ENCODE results near the gene IDI2.

Gene IDI2

DNA sequence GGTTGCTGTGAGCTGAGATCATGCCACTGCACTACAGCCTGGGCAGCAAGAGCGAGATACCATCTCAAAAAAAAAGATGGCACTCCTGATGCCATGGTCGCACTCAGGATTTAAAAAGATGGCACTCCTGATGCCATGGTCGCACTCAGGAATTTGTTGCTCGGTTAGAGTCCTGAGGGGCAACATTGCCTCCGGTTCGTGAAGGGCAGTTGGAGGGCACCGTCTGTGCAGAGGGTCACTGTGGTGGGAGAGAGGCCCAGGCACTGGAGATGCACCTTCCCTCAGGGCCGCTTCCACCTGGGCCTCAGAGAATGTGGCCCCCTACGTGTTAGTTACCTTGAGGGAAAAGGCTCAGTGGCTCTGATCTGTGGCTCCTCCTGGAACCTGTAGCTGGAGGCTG, 19.1 kb downstream of the IDI2 start:
- no peak overlapping the region for H3K4me3 ChIP-seq (ENCODE audit: low read depth in 1 of 2, low read length in 2 of 2)
- H3K27me3 ChIP-seq (ENCODE audit: low read depth, low read length), result no peaks in the 10 kb centered on the region
- H3K4me1 ChIP-seq (ENCODE audit: control insufficient read depth in 1 of 2, insufficient read depth in 2 of 2, low read length in 2 of 2), result no peaks in the 10 kb centered on the region
- peaks cover 4 to 8% of the 10 kb centered on the region in 2 donors for H3K9me3 ChIP-seq (ENCODE audit: control insufficient read depth in 1 of 2, low read length in 2 of 2)
- no peak overlapping the region for H3K27ac ChIP-seq (ENCODE audit: low read length)
- peaks cover 86 to 100% of the 10 kb centered on the region in 2 donors for H3K36me3 ChIP-seq (ENCODE audit: control insufficient read depth in 1 of 2, insufficient read depth in 2 of 2, low read length in 2 of 2)

DNA sequence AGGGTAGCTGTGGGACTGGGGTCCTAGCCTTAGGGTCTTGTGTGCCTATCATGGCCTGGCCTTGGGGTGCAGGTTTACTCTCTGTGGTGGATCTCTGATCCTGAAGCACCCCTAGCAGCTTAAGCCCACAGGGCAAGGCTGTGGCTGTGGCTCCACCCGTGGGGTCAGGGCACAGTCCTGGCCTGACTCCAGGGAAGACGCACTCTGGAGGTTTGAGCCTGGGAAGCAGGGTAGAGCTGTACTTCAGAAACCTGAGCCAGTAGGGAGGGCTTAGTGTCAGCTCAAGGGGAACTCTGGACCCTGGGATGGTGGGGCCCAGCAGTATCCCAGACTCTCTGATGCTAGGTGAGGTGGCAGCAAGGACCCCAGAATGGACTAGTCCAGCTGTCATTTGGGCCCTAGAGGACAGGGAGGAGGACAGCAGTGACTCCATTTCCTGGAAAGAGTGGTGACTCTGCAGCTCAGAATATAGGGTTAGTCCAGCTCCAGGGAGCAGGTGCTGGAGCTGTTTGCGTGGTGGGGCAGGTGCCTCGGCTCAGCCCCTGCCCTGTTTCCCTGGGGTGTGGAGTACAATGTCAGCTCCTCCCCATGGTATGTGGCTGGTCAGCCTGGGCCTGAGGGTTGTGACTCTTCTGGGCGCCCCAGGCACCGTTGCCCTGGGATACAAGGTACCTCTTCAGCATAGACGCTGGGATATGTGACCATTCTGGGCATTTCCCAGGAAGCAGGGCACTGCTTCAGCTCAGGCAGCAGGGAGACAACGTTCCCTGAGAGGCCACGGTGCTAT, 21.6 kb downstream of the IDI2 start:
- Histone ChIP-seq H3K4me3 (ENCODE audit: low read depth in 1 of 2, low read length in 2 of 2) (no peak overlapping the region), H3K9me3 (ENCODE audit: control insufficient read depth in 1 of 2, low read length in 2 of 2) (peaks cover 4 to 8% of the 10 kb centered on the region in 2 donors), H3K36me3 (ENCODE audit: control insufficient read depth in 1 of 2, insufficient read depth in 2 of 2, low read length in 2 of 2) (peaks cover 73 to 96% of the 10 kb centered on the region in 2 donors), H3K4me1 (ENCODE audit: control insufficient read depth in 1 of 2, insufficient read depth in 2 of 2, low read length in 2 of 2) (no peaks in the 10 kb centered on the region), H3K27ac (ENCODE audit: low read length) (no peak overlapping the region), H3K27me3 (ENCODE audit: low read depth, low read length) (no peaks in the 10 kb centered on the region)

DNA sequence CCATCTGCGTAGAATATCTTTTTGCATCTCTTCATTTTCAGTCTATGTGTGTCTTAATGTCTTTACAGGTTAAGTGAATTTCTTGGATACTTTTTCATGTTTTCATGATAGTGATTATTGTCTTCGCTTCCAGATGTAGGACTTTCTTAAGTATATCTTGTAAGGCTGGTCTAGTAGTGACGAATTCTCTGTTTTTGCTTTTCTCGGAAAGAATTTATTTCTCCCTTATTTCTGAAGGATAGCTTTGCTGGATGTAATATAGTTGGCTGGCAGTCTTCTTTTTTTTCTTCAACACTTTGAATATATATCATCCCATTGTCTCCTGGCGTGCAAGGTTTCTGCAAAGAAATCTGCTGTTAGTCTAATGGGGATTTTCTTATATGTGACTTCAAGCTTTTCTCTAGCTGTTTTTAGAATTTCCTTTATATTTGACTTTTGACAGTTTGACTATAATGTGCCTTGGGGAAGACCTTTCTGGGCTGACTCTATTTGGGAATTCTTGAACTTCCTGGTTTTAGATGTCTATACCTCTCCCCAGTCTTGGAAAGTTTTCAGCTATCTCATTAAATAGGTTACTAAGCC, 23.1 kb downstream of the IDI2 start:
- no peaks in the 10 kb centered on the region for H3K4me1 ChIP-seq (ENCODE audit: control insufficient read depth in 1 of 2, insufficient read depth in 2 of 2, low read length in 2 of 2)
- no peak overlapping the region for H3K4me3 ChIP-seq (ENCODE audit: low read depth in 1 of 2, low read length in 2 of 2)
- no peak overlapping the region for H3K27ac ChIP-seq (ENCODE audit: low read length)
- H3K9me3 ChIP-seq (ENCODE audit: control insufficient read depth in 1 of 2, low read length in 2 of 2), result peaks cover 4 to 8% of the 10 kb centered on the region in 2 donors
- no peaks in the 10 kb centered on the region for H3K27me3 ChIP-seq (ENCODE audit: low read depth, low read length)
- peaks cover 71 to 95% of the 10 kb centered on the region in 2 donors for H3K36me3 ChIP-seq (ENCODE audit: control insufficient read depth in 1 of 2, insufficient read depth in 2 of 2, low read length in 2 of 2)

DNA sequence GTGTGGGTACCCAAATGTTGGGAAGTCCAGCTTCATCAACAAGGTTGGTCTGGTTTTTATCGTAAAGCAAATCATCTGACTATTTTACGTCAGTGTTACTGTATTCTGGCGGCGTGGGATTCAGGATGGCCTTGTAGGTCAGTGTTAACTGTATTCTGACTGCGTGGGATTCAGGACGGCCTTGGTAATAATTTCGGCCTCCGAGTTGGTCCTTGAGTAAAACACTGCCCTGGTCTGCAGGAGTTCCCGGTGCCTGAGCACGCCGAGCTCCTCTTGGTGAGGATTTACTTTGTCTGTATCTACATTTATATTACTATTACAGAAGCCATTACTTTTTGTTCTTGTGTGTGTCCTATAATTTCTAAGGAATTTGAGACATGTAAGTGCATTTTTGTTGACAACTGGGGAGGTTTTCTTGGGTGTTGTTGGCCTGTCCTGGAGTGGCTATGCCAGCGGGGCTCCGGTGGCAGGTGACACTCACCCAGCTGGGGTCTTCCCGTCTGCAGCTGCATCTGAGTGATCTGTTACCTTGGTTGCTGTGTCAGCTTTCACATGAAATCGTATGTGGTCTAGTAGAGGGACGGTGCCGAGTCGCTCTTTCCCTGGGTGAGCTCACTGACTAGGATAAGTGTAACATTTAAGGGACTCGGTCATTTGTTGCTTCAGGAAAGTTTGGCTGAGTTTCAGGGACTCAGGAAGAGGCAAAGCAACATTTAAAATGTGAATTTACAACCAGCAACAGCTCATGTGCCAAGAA, 28.2 kb downstream of the IDI2 start:
- H3K27ac ChIP-seq (ENCODE audit: low read length), result no peak overlapping the region
- no peaks in the 10 kb centered on the region for H3K27me3 ChIP-seq (ENCODE audit: low read depth, low read length)
- H3K9me3 ChIP-seq (ENCODE audit: control insufficient read depth in 1 of 2, low read length in 2 of 2), result peaks cover 3% of the 10 kb centered on the region in 2 donors
- H3K4me3 ChIP-seq (ENCODE audit: low read depth in 1 of 2, low read length in 2 of 2), result no peak overlapping the region
- no peaks in the 10 kb centered on the region for H3K4me1 ChIP-seq (ENCODE audit: control insufficient read depth in 1 of 2, insufficient read depth in 2 of 2, low read length in 2 of 2)
- peaks cover 61 to 87% of the 10 kb centered on the region in 2 donors for H3K36me3 ChIP-seq (ENCODE audit: control insufficient read depth in 1 of 2, insufficient read depth in 2 of 2, low read length in 2 of 2)

DNA sequence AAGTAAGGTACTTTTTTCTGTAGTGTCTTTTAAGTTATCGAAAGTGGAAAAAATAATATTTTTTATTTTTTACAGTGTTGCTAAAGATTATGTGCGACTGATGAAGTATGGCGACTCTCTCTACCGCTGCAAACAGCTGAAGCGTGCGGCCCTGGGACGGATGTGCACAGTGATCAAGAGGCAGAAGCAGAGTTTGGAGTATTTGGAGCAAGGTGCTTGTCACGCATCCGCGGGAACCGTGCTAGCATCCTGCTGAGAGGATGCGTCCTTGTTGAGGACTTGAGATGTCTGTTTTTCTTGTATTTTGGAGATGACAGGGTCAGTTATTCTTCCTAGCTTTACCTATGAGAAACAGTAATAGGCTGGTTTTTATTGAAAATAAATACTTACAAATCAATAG, 29.6 kb downstream of the IDI2 start:
- H3K36me3 ChIP-seq (ENCODE audit: control insufficient read depth in 1 of 2, insufficient read depth in 2 of 2, low read length in 2 of 2), result peaks cover 52 to 73% of the 10 kb centered on the region in 2 donors
- peaks cover 0 to 1% of the 10 kb centered on the region in 2 donors for H3K4me1 ChIP-seq (ENCODE audit: control insufficient read depth in 1 of 2, insufficient read depth in 2 of 2, low read length in 2 of 2)
- no peaks in the 10 kb centered on the region for H3K9me3 ChIP-seq (ENCODE audit: control insufficient read depth in 1 of 2, low read length in 2 of 2)
- H3K4me3 ChIP-seq (ENCODE audit: low read depth in 1 of 2, low read length in 2 of 2), result no peak overlapping the region
- H3K27ac ChIP-seq (ENCODE audit: low read length), result no peak overlapping the region
- no peaks in the 10 kb centered on the region for H3K27me3 ChIP-seq (ENCODE audit: low read depth, low read length)

DNA sequence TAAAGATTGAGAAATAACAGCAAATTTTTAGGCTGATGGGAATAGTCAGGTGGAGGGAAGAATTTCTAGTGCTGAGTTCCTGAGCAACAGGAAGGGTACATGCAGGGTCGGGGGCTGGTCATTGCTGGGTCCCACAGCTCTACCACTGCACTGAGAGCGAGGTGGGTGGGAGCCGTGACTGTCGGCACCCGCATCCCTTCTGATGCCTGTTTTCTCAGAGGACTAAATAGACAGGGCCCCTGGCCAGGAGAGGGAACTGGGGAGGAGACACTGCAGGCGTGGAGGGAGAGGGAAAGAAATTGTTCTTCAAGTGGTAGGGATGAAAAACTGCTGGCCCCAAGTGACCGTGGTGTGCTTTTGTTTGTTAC, 30.1 kb downstream of the IDI2 start:
- peaks cover 0 to 6% of the 10 kb centered on the region in 2 donors for H3K4me1 ChIP-seq (ENCODE audit: control insufficient read depth in 1 of 2, insufficient read depth in 2 of 2, low read length in 2 of 2)
- H3K9me3 ChIP-seq (ENCODE audit: control insufficient read depth in 1 of 2, low read length in 2 of 2), result no peaks in the 10 kb centered on the region
- H3K27me3 ChIP-seq (ENCODE audit: low read depth, low read length), result no peaks in the 10 kb centered on the region
- no peak overlapping the region for H3K27ac ChIP-seq (ENCODE audit: low read length)
- peaks cover 48 to 68% of the 10 kb centered on the region in 2 donors for H3K36me3 ChIP-seq (ENCODE audit: control insufficient read depth in 1 of 2, insufficient read depth in 2 of 2, low read length in 2 of 2)
- no peak overlapping the region for H3K4me3 ChIP-seq (ENCODE audit: low read depth in 1 of 2, low read length in 2 of 2)

- Histone ChIP-seq H3K9me3 (ENCODE audit: control insufficient read depth in 1 of 2, low read length in 2 of 2) (no peaks in the 10 kb centered on the region), H3K4me1 (ENCODE audit: control insufficient read depth in 1 of 2, insufficient read depth in 2 of 2, low read length in 2 of 2) (peaks cover 0 to 12% of the 10 kb centered on the region in 2 donors), H3K27ac (ENCODE audit: low read length) (no peak overlapping the region), H3K27me3 (ENCODE audit: low read depth, low read length) (no peaks in the 10 kb centered on the region), H3K4me3 (ENCODE audit: low read depth in 1 of 2, low read length in 2 of 2) (no peak overlapping the region), H3K36me3 (ENCODE audit: control insufficient read depth in 1 of 2, insufficient read depth in 2 of 2, low read length in 2 of 2) (peaks cover 46 to 67% of the 10 kb centered on the region in 2 donors)
These were observed 30.7 kb downstream of the IDI2 start for GRCh38 chr10:994836-995558.

DNA sequence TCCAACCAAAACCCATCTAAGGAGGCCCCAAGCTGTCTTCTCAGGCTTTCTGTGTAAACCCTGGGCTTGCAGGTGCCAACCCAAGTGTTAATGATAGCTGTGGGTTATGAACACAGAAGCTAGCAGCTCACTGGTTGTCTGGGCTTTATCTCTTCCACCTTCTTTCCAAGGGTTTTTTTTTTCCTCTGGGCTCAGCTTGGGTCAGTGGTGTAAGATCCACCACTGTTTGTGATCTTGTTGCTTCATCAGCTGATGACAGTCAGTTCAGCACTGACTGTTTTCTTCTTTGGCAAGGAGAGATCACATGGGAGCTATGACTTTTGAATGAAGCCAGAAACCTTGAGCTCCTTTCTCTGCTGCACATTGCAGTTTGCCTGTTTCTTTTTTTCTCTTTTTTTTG, 32.8 kb downstream of the IDI2 start:
- H3K27ac ChIP-seq (ENCODE audit: low read length), result no peak overlapping the region
- peaks cover 4 to 24% of the 10 kb centered on the region in 2 donors for H3K4me1 ChIP-seq (ENCODE audit: control insufficient read depth in 1 of 2, insufficient read depth in 2 of 2, low read length in 2 of 2)
- peaks cover 38 to 51% of the 10 kb centered on the region in 2 donors for H3K36me3 ChIP-seq (ENCODE audit: control insufficient read depth in 1 of 2, insufficient read depth in 2 of 2, low read length in 2 of 2)
- no peaks in the 10 kb centered on the region for H3K9me3 ChIP-seq (ENCODE audit: control insufficient read depth in 1 of 2, low read length in 2 of 2)
- no peaks in the 10 kb centered on the region for H3K27me3 ChIP-seq (ENCODE audit: low read depth, low read length)
- no peak overlapping the region for H3K4me3 ChIP-seq (ENCODE audit: low read depth in 1 of 2, low read length in 2 of 2)

GRCh38 chr10:992467-992866, 33.2 kb downstream of the IDI2 start:
- Histone ChIP-seq H3K27ac (ENCODE audit: low read length) (no peak overlapping the region), H3K36me3 (ENCODE audit: control insufficient read depth in 1 of 2, insufficient read depth in 2 of 2, low read length in 2 of 2) (peaks cover 35 to 48% of the 10 kb centered on the region in 2 donors)

DNA sequence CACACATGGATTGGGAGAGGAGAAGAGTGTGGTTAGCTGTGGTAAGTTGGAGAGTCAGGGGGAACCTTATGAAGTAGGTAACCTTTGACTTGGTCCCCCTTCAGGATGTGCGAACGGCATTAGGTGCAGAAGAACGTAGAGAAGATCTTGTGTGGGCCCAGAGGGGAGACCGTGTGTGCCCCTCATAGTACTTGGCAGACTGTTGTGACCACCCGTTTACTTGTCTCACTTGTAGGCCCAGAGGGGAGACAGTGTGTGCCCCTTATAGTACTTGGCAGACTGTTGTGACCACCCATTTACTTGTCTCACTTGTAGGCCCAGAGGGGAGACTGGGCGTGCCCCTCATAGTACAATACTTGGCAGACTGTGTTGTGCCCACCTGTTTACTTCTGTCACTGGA, 34.9 kb downstream of the IDI2 start:
- Histone ChIP-seq H3K36me3 (ENCODE audit: control insufficient read depth in 1 of 2, insufficient read depth in 2 of 2, low read length in 2 of 2) (peaks cover 25 to 32% of the 10 kb centered on the region in 2 donors), H3K4me3 (ENCODE audit: low read depth in 1 of 2, low read length in 2 of 2) (no peak overlapping the region), H3K9me3 (ENCODE audit: control insufficient read depth in 1 of 2, low read length in 2 of 2) (no peaks in the 10 kb centered on the region), H3K27me3 (ENCODE audit: low read depth, low read length) (no peaks in the 10 kb centered on the region), H3K27ac (ENCODE audit: low read length) (no peak overlapping the region), H3K4me1 (ENCODE audit: control insufficient read depth in 1 of 2, insufficient read depth in 2 of 2, low read length in 2 of 2) (peaks cover 11 to 31% of the 10 kb centered on the region in 2 donors)

More at GRCh38 chr10:992467-992866, 33.2 kb downstream of the IDI2 start:
- Histone ChIP-seq H3K9me3 (ENCODE audit: control insufficient read depth in 1 of 2, low read length in 2 of 2) (no peaks in the 10 kb centered on the region), H3K27me3 (ENCODE audit: low read depth, low read length) (no peaks in the 10 kb centered on the region), H3K4me1 (ENCODE audit: control insufficient read depth in 1 of 2, insufficient read depth in 2 of 2, low read length in 2 of 2) (peaks cover 5 to 24% of the 10 kb centered on the region in 2 donors), H3K4me3 (ENCODE audit: low read depth in 1 of 2, low read length in 2 of 2) (no peak overlapping the region)

Measured in muscle layer of duodenum (tissue), 2 donors.